Jurkat, Clone E6-1 (cell line): ENCODE data around the gene GZMM.
"Not testable (repeated sequence)": the region's sequence is repeated elsewhere in the genome, so short reads cannot be mapped to it uniquely, and the experiment has no call there.

Experiments
- DNase-seq: peaks from one replicate; pipeline ENCODE4 v3.0.0-alpha.2; 2011; ENCODE audit warnings: low read depth, low spot score
- H3K4me3 ChIP-seq: 2 replicates; pipeline ENCODE4 v1.5.1; 2011; ENCODE audit warnings: mild to moderate bottlenecking, low read length, control low read depth, moderate library complexity

Gene GZMM

DNA sequence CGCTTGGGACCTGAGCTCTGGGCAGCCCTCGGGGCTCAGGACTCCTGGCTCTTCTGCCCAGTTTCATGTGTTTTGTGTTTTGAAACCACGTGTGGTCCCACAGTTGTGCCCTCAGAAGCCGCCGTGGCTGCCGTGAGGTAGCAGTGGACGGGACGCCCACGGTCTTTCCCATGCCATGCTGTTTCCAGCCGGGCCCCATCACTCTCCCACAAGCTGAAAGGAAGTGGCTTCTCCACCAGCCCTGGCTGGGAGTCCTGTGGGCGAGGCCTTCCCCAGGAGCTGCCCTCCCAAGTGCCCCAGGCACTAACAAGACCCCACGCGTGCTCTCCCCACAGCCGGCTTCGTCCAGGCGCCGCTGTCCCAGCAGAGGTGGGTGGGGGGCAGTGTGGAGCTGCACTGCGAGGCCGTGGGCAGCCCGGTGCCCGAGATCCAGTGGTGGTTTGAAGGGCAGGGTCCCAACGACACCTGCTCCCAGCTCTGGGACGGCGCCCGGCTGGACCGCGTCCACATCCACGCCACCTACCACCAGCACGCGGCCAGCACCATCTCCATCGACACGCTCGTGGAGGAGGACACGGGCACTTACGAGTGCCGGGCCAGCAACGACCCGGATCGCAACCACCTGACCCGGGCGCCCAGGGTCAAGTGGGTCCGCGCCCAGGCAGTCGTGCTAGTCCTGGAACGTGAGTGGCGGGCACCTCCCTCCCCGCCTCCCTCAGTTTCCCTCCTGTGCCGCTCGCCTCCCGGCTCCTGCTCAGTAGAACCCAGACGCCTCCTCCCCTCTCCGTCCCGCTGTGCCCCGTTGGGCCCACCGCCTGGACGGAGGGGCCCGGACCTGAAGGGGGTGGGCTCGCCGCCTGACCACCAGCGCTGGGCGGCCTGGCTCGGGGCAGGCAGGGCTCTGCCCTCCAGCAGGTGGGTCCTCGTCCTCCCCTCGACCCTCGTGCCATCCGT is 33.9 kb downstream of the GZMM start:
- no peak overlapping the region for H3K4me3 ChIP-seq
- no peak for DNase-seq

GRCh38 chr19:579111-579841 is 35.4 kb downstream of the GZMM start:
- no peak for DNase-seq
- H3K4me3 ChIP-seq = no peak overlapping the region

DNA sequence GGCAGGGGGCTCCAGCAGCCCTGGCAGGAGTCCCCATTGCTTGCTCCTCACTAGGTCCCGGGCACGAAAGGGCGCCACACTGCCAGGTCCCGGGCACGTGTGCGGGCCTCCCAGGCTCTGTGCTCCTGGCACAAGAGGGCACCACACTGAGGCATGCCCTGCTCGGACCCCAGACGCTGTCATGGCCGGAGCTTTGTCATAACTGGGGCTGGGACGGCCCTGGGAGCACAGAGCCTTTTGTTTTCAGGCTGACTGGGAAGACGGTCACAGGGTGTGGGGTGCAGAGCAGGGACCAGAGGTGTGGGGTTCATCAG is 35.9 kb downstream of the GZMM start:
- no peak for DNase-seq
- no peak overlapping the region for H3K4me3 ChIP-seq

DNA sequence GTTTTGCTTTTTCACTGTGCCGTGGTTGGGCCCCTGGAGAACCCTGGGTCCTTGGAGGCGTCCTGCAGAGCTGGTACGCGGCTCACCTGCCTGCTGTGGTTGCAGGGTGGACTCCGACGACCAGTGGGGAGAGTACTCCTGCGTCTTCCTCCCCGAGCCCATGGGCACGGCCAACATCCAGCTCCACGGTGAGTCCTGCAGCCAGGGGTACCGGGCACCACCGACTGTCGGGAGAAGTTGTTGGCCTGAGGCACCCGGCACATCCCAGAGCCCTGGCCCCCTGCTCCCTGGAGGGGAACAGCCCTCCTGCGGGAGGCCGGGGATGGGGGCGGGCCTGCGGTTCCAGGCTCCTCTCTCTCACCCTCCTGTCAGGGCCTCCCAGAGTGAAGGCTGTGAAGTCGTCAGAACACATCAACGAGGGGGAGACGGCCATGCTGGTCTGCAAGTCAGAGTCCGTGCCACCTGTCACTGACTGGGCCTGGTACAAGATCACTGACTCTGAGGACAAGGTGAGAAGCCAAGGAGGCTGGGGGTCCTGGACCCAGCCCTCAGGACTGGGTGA is 36.5 kb downstream of the GZMM start:
- no peak for DNase-seq
- no peak overlapping the region for H3K4me3 ChIP-seq

GRCh38 chr19:581399-582111 is 37.7 kb downstream of the GZMM start:
- no peak for DNase-seq
- no peak overlapping the region for H3K4me3 ChIP-seq

- H3K4me3 ChIP-seq = no peak overlapping the region
- DNase-seq = no peak
Observed at GRCh38 chr19:582497-583197, 38.8 kb downstream of the GZMM start.

- DNase-seq = no peak
- no peak overlapping the region for H3K4me3 ChIP-seq
Observed at GRCh38 chr19:583198-583967, 39.5 kb downstream of the GZMM start.

- no peak for DNase-seq
- H3K4me3 ChIP-seq = no peak overlapping the region
Observed at GRCh38 chr19:583968-584239, 40.1 kb downstream of the GZMM start.

GRCh38 chr19:584240-585001 is 40.6 kb downstream of the GZMM start:
- no peak overlapping the region for H3K4me3 ChIP-seq
- DNase-seq = no peak

DNA sequence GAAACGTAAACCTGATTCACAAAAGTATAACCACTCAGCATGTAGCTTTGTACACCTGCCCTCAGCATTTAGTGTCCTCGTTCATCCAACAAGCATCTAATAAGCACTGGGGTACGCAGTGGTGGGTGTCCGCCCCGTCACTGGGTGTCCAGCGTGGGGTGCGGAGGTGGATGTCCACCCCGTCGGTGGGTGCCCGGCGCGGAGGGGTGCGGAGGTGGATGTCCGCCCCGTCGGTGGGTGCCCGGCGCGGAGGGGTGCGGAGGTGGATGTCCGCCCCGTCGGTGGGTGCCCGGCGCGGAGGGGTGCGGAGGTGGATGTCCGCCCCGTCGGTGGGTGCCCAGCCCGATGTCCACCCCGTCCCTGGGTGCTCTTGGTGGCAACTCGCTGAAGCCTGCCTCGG is 41.3 kb downstream of the GZMM start:
- not testable (repeated sequence) for DNase-seq, H3K4me3 ChIP-seq

- no peak overlapping the region for H3K4me3 ChIP-seq
- no peak for DNase-seq
Observed at GRCh38 chr19:585551-586110, 41.8 kb downstream of the GZMM start.

- H3K4me3 ChIP-seq = peak overlapping the region; percentile 13
- peak; percentile 79 for DNase-seq
Observed at GRCh38 chr19:588093-588740, 44.4 kb downstream of the GZMM start.

DNA sequence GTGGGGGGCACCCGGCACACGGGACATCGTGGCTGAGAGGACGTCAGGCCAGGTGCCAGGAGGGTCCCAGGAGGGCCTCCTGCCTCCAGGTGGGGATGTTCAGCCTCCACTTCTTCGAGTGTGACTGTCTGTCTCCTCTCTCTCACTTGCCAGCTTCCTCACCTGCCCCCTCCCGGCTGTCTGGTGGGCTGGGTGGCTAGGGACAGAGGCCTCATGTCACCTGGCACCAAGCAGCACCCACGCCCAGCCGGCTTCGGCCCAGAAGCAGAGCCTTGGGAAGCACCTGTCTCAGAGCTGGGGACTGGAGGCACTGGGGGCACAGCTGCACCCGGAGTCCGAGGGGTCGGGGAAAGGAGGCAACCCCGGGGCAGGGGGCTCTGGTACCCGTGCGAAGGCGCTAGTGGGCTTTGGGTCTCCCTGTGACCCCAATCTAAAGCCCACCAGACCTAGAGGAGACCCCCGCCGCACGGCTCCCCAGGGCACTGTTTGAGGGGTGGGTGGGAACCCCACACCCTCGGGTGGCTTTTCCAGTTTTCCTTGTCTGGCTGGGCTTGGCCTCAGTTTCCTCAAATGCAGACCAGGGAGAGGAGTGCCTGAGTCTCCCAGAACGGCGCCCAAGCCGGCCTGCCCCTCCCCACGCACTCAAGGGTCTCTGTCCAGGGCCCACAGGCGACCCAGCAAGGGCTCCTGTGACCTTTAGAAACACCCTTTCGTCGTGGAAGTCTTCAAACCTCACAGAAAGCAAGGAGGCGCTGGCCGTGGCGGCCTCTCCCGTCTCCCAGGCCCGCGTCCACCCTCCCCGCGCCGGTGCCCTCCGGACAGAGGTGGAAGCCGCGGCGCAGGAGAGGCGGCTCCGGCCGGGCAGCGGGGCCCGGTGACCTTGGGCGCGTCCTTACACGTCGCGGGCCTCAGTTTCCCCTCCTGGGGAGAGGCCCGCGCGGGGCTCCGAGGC is 45.2 kb downstream of the GZMM start:
- peak overlapping the region; percentile 13; the same call in 1 of the 2 replicates for H3K4me3 ChIP-seq
- DNase-seq = no peak

GRCh38 chr19:589693-590395 is 46.0 kb downstream of the GZMM start, which contains the start of gene HCN2:
HCN2 (plus strand) TSS chr19:589881; CDS start chr19:589946, 65 bp downstream.
- H3K4me3 ChIP-seq = no peak within 1 kb of the TSS; the same call in 1 of the 2 replicates
- no peak for DNase-seq

GRCh38 chr19:590396-590745 is 46.5 kb downstream of the GZMM start:
- H3K4me3 ChIP-seq = no peak overlapping the region
- DNase-seq = no peak
